Measurements from ENCODE around the gene MALT1. TPM values are rescaled to one million over a fixed set of nuclear protein-coding genes. Genes with fewer than 3 reads are reported as not detected.
A peak's percentile ranks its signal among the peaks of the same experiment; 100 is the strongest.
"Not testable (repeated sequence)": the region's sequence is repeated elsewhere in the genome, so short reads cannot be mapped to it uniquely, and the experiment has no call there.

Gene MALT1
- total RNA-seq, 4 donors from 2014 or later: 17.7 to 26.0 (median 19.3) TPM

DNA sequence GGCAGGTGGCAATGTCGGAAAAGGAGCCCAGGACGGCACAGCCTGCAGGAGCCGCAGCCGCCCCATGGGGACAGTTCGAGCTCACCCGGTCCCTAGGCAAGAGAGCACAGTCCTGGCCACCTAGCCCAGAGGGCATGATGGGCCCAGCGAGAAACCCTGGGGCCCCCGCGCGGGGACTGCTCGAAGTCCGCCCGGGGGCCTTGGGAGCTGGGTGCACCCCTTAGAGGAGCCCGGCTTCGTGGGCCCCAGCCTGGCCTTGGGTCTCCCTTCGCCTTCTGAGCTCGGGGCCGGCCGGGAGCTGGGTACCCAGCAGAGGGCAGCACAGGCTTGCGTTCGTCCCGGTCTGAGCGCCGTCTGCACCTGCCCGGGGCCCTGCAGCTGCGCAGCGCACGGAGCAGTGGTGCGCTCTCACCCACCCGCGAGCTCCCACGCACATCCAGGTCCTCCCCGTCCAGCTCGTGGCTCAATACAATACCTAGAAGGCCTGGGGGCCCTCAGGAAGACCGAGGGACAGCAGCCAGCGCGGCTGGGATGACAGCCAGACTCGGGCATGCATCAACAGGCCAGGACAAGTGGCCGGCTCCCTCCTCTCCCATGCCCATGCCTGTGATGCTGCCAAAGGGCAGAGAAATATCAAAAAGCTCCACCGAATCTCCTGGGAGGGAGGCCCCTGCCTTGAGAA lies 97.2 kb downstream of the MALT1 start:
- H3K4me1 ChIP-seq: peaks cover 0 to 18% (median 12%) of the 10 kb centered on the region in 4 donors
- peaks cover 0 to 5% of the 10 kb centered on the region in 2 donors for H3K27me3 ChIP-seq
- H3K36me3 ChIP-seq: no peaks in the 10 kb centered on the region
- DNase-seq (ENCODE audit: low spot score in 2 of 2): peak; percentile 48 to 49
- H3K9me3 ChIP-seq: no peaks in the 10 kb centered on the region
- H3K4me3 ChIP-seq: peak overlapping the region; percentile 13 to 38 (median 29)
- 38 to 51% methylated on average over 8 to 11 of the region's 40 CpGs for WGBS, 2 donors
- TF ChIP-seq EP300 (IDR thresholded peaks at IDR 0.05): no peak
- TF ChIP-seq, protein P1, sequence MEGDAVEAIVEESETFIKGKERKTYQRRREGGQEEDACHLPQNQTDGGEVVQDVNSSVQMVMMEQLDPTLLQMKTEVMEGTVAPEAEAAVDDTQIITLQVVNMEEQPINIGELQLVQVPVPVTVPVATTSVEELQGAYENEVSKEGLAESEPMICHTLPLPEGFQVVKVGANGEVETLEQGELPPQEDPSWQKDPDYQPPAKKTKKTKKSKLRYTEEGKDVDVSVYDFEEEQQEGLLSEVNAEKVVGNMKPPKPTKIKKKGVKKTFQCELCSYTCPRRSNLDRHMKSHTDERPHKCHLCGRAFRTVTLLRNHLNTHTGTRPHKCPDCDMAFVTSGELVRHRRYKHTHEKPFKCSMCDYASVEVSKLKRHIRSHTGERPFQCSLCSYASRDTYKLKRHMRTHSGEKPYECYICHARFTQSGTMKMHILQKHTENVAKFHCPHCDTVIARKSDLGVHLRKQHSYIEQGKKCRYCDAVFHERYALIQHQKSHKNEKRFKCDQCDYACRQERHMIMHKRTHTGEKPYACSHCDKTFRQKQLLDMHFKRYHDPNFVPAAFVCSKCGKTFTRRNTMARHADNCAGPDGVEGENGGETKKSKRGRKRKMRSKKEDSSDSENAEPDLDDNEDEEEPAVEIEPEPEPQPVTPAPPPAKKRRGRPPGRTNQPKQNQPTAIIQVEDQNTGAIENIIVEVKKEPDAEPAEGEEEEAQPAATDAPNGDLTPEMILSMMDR (IDR thresholded peaks at IDR 0.05): peak; percentile 71 to 94 (median 83)
- TF ChIP-seq POLR2A (IDR thresholded peaks at IDR 0.05): no peak
- no peak overlapping the region for H3K27ac ChIP-seq

DNA sequence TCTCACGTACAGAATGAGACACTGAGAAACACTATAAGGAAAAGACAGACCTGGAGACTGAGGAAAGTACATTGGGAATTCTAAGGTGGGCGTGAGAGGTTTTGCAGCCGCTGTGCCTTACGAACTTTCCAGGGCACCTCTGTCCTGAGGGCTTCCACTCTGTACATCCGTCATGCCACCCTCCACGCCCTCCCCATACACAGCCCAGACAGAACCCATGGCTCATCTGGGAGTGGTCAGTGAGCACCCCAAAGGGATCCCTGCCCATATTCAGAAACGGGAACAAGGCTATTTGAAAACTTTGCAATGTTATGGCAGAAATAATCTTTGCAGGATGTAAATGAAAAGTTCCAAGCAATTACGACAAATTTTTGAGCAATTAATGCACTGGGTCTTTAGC lies 98.1 kb downstream of the MALT1 start:
- Histone ChIP-seq H3K4me3 (no peak overlapping the region), H3K27me3 (peaks cover 0 to 5% of the 10 kb centered on the region in 2 donors), H3K36me3 (no peaks in the 10 kb centered on the region), H3K9me3 (no peaks in the 10 kb centered on the region), H3K4me1 (peaks cover 0 to 15% (median 12%) of the 10 kb centered on the region in 4 donors), H3K27ac (no peak overlapping the region)
- no peak for DNase-seq (ENCODE audit: low spot score in 2 of 2)
- WGBS, 2 donors: 82 to 83% methylated on average over 8 of the region's 8 CpGs
- TF ChIP-seq, protein P1 (IDR thresholded peaks at IDR 0.05): no peak

DNA sequence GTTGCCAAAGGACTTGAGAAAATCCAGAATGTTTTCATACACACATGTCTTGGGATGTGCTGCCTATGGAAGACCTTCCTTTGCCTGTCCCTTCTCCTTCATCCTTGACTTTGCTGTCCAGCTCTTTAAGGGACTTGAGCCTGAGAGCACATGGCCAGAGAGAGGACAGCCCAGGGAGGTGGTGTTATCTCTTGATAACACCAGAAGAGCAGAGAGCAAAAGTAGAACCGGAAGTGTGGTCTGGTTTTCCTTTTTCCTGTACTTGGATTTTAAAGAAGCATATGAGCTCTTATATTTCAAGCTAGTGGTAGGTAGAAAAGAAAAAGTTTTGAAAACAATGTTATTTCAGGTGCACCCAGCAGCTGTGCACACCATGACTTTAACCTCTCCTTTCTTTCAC lies 99.3 kb downstream of the MALT1 start:
- Histone ChIP-seq H3K27ac (no peak overlapping the region), H3K27me3 (no peaks in the 10 kb centered on the region), H3K4me1 (peaks cover 0 to 13% (median 12%) of the 10 kb centered on the region in 4 donors), H3K4me3 (no peak overlapping the region), H3K36me3 (no peaks in the 10 kb centered on the region), H3K9me3 (no peaks in the 10 kb centered on the region)
- WGBS, 2 donors: 51 to 59% methylated on average over 1 of the region's 1 CpG
- TF ChIP-seq, protein P1 (IDR thresholded peaks at IDR 0.05): no peak
- no peak for TF ChIP-seq POLR2A (IDR thresholded peaks at IDR 0.05)
- TF ChIP-seq EP300 (IDR thresholded peaks at IDR 0.05): no peak
- no peak for DNase-seq (ENCODE audit: low spot score in 2 of 2)

DNA sequence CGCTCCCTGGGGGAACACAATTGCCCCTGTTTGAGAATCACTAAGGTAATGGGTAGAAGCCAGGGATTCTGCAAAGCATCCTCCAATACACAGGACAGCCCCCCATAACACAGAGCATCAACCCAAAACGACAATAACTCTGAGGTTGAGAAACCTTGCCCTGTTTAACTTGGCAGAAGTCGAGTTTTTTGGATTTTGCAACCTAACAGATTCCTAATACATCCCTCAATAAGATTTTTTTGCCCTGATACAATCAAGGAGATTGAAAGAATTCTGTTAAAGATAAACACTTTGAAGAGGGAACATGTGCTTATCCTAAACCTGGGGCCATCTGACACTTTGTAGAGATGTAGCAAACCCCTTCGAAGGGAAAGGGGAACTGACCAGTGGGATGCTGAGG lies 100.9 kb downstream of the MALT1 start:
- Histone ChIP-seq H3K36me3 (no peaks in the 10 kb centered on the region), H3K9me3 (no peaks in the 10 kb centered on the region), H3K4me3 (no peak overlapping the region), H3K27ac (no peak overlapping the region), H3K4me1 (peaks cover 0 to 13% (median 12%) of the 10 kb centered on the region in 4 donors), H3K27me3 (no peaks in the 10 kb centered on the region)
- 62 to 63% methylated on average over 4 of the region's 4 CpGs for WGBS, 2 donors
- TF ChIP-seq EP300 (IDR thresholded peaks at IDR 0.05): no peak
- TF ChIP-seq, protein P1 (IDR thresholded peaks at IDR 0.05): no peak
- TF ChIP-seq POLR2A (IDR thresholded peaks at IDR 0.05): no peak
- DNase-seq (ENCODE audit: low spot score in 2 of 2): no peak

DNA sequence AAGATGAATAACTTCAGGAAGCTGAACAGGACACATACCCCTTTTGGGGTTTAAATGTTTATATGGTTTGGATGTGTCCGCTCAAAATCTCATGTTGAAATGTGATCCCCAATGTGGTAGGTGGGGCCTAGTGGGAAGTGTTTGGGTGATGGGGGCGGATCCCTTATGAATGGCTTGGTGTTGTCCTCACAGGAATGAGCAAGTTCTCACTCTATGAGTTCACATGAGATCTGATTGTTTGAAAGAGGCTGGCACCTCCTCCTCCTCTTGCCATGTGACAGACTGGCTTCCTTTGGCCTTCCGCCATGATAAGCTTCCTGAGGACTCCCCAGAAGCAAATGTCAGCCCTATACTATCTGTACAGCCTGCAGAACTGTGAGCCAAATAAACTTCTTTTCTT lies 104.8 kb downstream of the MALT1 start:
- H3K27me3 ChIP-seq: no peaks in the 10 kb centered on the region
- no peak for DNase-seq (ENCODE audit: low spot score in 2 of 2)
- no peak for TF ChIP-seq POLR2A (IDR thresholded peaks at IDR 0.05)
- TF ChIP-seq, protein P1 (IDR thresholded peaks at IDR 0.05): no peak
- no peak for TF ChIP-seq EP300 (IDR thresholded peaks at IDR 0.05)
- H3K36me3 ChIP-seq: no peaks in the 10 kb centered on the region
- WGBS, 2 donors: 78 to 86% methylated on average over 3 of the region's 3 CpGs
- H3K4me3 ChIP-seq: no peak overlapping the region
- no peaks in the 10 kb centered on the region for H3K4me1 ChIP-seq
- H3K27ac ChIP-seq: no peak overlapping the region
- H3K9me3 ChIP-seq: no peaks in the 10 kb centered on the region

DNA sequence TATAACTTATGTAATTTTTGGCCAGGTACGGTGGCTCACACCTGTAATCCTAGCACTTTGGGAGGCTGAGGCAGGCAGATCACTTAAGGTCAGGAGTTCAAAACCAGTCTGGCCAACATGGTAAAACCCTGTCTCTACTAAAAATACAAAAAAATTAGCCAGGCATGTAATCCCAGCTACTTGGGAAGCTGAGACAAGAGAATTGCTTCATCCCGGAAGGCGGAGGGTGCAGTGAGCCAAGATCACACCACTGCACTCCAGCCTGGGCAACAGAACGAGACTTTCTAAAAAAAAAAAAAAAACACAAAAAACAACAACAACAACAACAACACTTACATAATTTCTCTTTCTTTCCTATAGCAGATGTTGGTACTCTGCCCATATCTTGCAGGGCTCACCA lies 105.3 kb downstream of the MALT1 start:
- H3K27ac ChIP-seq; H3K4me1 ChIP-seq; H3K9me3 ChIP-seq; H3K27me3 ChIP-seq; H3K36me3 ChIP-seq; H3K4me3 ChIP-seq; DNase-seq (ENCODE audit: low spot score in 2 of 2): not testable (repeated sequence)
- 75 to 83% methylated on average over 4 of the region's 4 CpGs for WGBS, 2 donors
